Parathyroid adenoma (tissue), 2 donors: ENCODE data around the gene GRIN3A.

Experiments
- H2AFZ ChIP-seq: fragments of 300-600 bp; sonication (generic); one replicate; pipeline ENCODE4 v1.7.0; 2017; ENCODE audit warnings: antibody characterized with exemption, mild to moderate bottlenecking
- H3K27ac ChIP-seq: fragments of 300-600 bp; sonication (generic); one replicate; pipeline ENCODE4 v1.7.0; 2017
- H3K27me3 ChIP-seq: fragments of 300-600 bp; sonication (generic); one replicate; pipeline ENCODE4 v1.7.0; 2017; ENCODE audit warnings: low read length; ENCODE audit not compliant: control insufficient read depth, insufficient read depth
- H3K36me3 ChIP-seq: fragments of 300-600 bp; sonication (generic); one replicate; pipeline ENCODE4 v1.7.0; 2017; ENCODE audit warnings: low read length; ENCODE audit not compliant: control insufficient read depth, insufficient read depth
- H3K4me1 ChIP-seq: fragments of 300-600 bp; sonication (generic); one replicate; pipeline ENCODE4 v1.7.0; 2017; ENCODE audit warnings: control low read depth
- H3K4me2 ChIP-seq: fragments of 300-600 bp; sonication (generic); one replicate; pipeline ENCODE4 v1.7.0; 2017; ENCODE audit warnings: low read length
- H3K4me3 ChIP-seq: fragments of 300-600 bp; sonication (generic); one replicate; pipeline ENCODE4 v1.7.0; 2017; ENCODE audit warnings: low read depth, low read length
- H3K79me2 ChIP-seq: fragments of 300-600 bp; sonication (generic); one replicate; pipeline ENCODE4 v1.7.0; 2017; ENCODE audit warnings: control low read depth
- H3K9ac ChIP-seq: fragments of 300-600 bp; sonication (generic); one replicate; pipeline ENCODE4 v1.7.0; 2017; ENCODE audit warnings: mild to moderate bottlenecking
- H3K9me3 ChIP-seq: fragments of 300-600 bp; sonication (generic); one replicate; pipeline ENCODE4 v1.7.0; 2017; ENCODE audit warnings: low read length; ENCODE audit not compliant: control insufficient read depth
- TF ChIP-seq, protein P1 (sequence below): fragments of 300-600 bp; sonication (generic); IDR thresholded peaks from one replicate; pipeline ENCODE4 v1.7.0; 2017; ENCODE audit warnings: antibody characterized with exemption, mild to moderate bottlenecking
- donor health status: primary hyperparathyroidism.

The GRIN3A gene

GRCh38 chr9:101566904-101567724 is 171.3 kb downstream of the GRIN3A start:
- TF ChIP-seq, protein P1, sequence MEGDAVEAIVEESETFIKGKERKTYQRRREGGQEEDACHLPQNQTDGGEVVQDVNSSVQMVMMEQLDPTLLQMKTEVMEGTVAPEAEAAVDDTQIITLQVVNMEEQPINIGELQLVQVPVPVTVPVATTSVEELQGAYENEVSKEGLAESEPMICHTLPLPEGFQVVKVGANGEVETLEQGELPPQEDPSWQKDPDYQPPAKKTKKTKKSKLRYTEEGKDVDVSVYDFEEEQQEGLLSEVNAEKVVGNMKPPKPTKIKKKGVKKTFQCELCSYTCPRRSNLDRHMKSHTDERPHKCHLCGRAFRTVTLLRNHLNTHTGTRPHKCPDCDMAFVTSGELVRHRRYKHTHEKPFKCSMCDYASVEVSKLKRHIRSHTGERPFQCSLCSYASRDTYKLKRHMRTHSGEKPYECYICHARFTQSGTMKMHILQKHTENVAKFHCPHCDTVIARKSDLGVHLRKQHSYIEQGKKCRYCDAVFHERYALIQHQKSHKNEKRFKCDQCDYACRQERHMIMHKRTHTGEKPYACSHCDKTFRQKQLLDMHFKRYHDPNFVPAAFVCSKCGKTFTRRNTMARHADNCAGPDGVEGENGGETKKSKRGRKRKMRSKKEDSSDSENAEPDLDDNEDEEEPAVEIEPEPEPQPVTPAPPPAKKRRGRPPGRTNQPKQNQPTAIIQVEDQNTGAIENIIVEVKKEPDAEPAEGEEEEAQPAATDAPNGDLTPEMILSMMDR, result no peak
- peaks cover 4% of the 10 kb centered on the region for H3K4me1 ChIP-seq
- no peaks in the 10 kb centered on the region for H3K79me2 ChIP-seq
- no peak overlapping the region for H2AFZ ChIP-seq
- no peak overlapping the region for H3K27ac ChIP-seq
- H3K9me3 ChIP-seq, result no peaks in the 10 kb centered on the region
- H3K27me3 ChIP-seq, result no peaks in the 10 kb centered on the region
- no peak overlapping the region for H3K4me3 ChIP-seq
- no peaks in the 10 kb centered on the region for H3K36me3 ChIP-seq
- no peak overlapping the region for H3K9ac ChIP-seq
- H3K4me2 ChIP-seq, result no peak overlapping the region

DNA sequence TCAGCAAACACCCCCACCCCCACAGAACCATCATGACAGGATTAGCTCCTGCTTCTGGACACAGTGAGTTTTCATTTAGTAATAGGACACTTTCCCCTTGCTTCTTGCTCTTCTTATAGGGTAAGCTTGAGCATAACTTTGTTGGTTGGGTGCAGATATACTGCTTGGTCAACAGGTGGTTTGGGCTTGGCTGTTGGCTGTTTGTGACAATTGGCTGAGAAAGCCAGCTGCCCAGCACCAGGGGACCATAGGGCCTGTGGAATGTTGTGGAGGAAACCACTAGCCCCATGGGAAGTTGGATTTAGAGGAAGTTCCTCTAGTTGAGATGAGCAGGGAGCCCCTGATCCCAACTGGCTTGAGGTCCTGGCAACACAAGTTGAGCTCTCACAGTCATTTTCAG is 174.2 kb downstream of the GRIN3A start:
- H3K36me3 ChIP-seq, result no peaks in the 10 kb centered on the region

GRCh38 chr9:101562966-101563365 is 175.5 kb downstream of the GRIN3A start:
- Histone ChIP-seq H3K27me3 (no peaks in the 10 kb centered on the region), H3K27ac (no peak overlapping the region), H3K79me2 (no peaks in the 10 kb centered on the region), H3K4me3 (no peak overlapping the region), H3K9ac (no peak overlapping the region), H3K4me2 (no peak overlapping the region), H3K36me3 (no peaks in the 10 kb centered on the region), H3K4me1 (no peaks in the 10 kb centered on the region), H2AFZ (no peak overlapping the region), H3K9me3 (no peaks in the 10 kb centered on the region)
- TF ChIP-seq, protein P1, result no peak

More for the DNA sequence above, 174.2 kb downstream of the GRIN3A start:
- Histone ChIP-seq H3K4me3 (no peak overlapping the region), H3K9ac (no peak overlapping the region), H3K79me2 (no peaks in the 10 kb centered on the region), H3K4me2 (no peak overlapping the region), H3K27me3 (no peaks in the 10 kb centered on the region), H2AFZ (no peak overlapping the region), H3K4me1 (no peaks in the 10 kb centered on the region), H3K27ac (no peak overlapping the region), H3K9me3 (no peaks in the 10 kb centered on the region)
- TF ChIP-seq, protein P1, result no peak

GRCh38 chr9:101561740-101562139 is 176.7 kb downstream of the GRIN3A start:
- no peaks in the 10 kb centered on the region for H3K27me3 ChIP-seq
- no peaks in the 10 kb centered on the region for H3K4me1 ChIP-seq
- no peaks in the 10 kb centered on the region for H3K36me3 ChIP-seq
- H3K4me2 ChIP-seq, result no peak overlapping the region
- H3K27ac ChIP-seq, result no peak overlapping the region
- H3K9me3 ChIP-seq, result no peaks in the 10 kb centered on the region
- H2AFZ ChIP-seq, result no peak overlapping the region
- H3K79me2 ChIP-seq, result no peaks in the 10 kb centered on the region
- no peak overlapping the region for H3K4me3 ChIP-seq
- H3K9ac ChIP-seq, result no peak overlapping the region
- TF ChIP-seq, protein P1, result no peak
